Measurements from ENCODE around the gene EFEMP2.

The EFEMP2 gene

DNA sequence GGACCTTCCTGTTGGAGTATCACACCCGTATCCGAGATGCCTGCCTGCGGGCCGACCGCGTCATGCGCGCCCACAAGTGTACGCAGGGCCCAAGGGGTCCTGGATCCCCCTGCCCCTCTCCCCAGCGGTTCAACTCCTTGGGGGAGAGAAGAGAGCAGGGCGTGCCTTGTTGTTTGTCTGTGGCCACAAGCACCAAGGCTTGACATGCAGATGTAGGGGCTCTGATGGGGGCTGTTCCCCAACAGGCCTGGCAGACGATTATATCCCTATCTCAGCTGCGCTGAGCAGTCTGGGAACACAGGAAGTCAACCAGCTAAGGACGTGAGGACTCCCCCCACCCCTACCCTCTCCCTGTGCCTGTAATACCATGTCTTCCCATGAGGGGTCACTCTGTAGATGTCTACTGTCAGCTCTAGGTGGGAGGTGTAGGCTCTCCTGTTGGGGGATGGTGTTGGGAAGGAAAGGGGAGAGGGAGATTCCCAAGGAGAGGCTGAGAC is 21.5 kb downstream of the EFEMP2 start:
- Histone ChIP-seq H2AFZ (ENCODE audit: low read length) (no peak overlapping the region), H3K4me1 (ENCODE audit: control insufficient read depth in 2 of 2, insufficient read depth in 1 of 2, low read depth in 1 of 2, low read length in 2 of 2) (peaks cover 0 to 4% of the 10 kb centered on the region in 2 donors), H4K8ac (ENCODE audit: low read depth, low read length) (no peak overlapping the region), H2BK12ac (ENCODE audit: low read length) (peak overlapping the region; percentile 30), H4K91ac (ENCODE audit: low read depth, low read length, poor library complexity) (no peak overlapping the region), H3K27ac (replicated peaks; ENCODE audit: low read length) (no peak overlapping the region), H2BK120ac (ENCODE audit: low read depth, low read length) (no peak overlapping the region), H2AK5ac (ENCODE audit: low read depth, low read length) (no peak overlapping the region), H3K4me2 (ENCODE audit: insufficient read depth, low read length, poor library complexity, severe bottlenecking) (no peak overlapping the region), H3K23ac (ENCODE audit: low read depth, low read length, poor library complexity) (no peak overlapping the region), H3K4ac (ENCODE audit: low read length) (no peak overlapping the region), H3K9me3 (replicated peaks in 1 of 2; ENCODE audit: control insufficient read depth in 2 of 2, insufficient read depth in 1 of 2, low read depth in 1 of 2, low read length in 2 of 2) (peaks cover 6 to 14% of the 10 kb centered on the region in 2 donors), H3K36me3 (replicated peaks in 1 of 2; ENCODE audit: control insufficient read depth in 2 of 2, insufficient read depth in 2 of 2, low read length in 2 of 2) (peaks cover 47 to 48% of the 10 kb centered on the region in 2 donors), H3K9ac (ENCODE audit: low read depth, low read length, poor library complexity) (no peak overlapping the region), H3K4me3 (ENCODE audit: low read length in 2 of 2) (no peak overlapping the region), H2BK15ac (ENCODE audit: low read length) (no peak overlapping the region), H3K79me1 (ENCODE audit: low read depth, low read length) (peaks cover 12% of the 10 kb centered on the region), H3K14ac (ENCODE audit: low read length) (no peak overlapping the region), H3K27me3 (ENCODE audit: control insufficient read depth in 3 of 3, insufficient read depth in 3 of 3, low read depth in 1 of 3, low read length in 3 of 3) (no peaks in the 10 kb centered on the region), H2BK5ac (ENCODE audit: low read length) (peak overlapping the region; percentile 78), H3K18ac (ENCODE audit: low read length) (peak overlapping the region; percentile 54)
- no peak for DNase-seq (ENCODE audit: low spot score)
- no CpG with 5 or more reads among the region's 14 CpGs for whole genome bisulfite sequencing, 2 donors (ENCODE audit: extremely low coverage in 2 of 2, insufficient read length in 2 of 2, insufficient replicate concordance in 1 of 2)

DNA sequence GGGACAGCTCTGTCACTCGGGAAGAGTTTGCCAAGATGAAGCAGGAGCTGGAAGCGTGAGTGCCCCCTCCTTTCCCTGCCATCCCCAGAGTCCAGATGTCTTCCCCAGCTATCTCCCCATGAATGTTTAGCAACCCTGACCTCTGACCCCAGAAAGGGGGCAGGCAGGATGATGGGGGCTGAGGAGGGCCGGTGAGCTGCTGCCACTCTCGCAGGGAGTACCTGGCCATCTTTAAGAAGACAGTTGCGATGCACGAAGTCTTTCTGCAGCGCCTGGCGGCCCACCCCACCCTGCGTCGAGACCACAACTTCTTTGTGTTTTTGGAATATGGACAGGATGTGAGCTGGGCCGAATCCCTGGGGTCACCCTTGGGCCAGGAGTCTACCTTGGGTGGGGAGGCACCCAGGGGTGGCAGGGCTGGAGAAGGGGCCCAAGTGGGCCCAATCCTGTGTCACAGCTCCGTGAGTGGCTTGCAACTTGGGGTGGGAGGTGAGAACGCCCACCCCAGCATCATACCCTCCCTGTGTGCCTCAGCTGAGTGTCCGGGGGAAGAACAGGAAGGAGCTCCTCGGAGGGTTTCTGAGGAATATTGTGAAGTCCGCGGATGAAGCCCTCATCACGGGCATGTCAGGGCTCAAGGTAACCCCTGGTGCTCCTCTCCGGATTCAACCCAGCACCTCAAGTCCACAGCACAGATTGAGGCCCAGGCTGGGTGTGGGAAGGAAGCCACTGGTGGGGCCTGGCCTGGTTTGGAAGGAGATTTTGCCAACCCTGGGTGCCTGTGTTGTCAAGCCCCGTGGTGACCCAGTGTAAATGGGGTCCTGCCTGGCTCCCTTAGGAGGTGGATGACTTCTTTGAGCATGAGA is 22.1 kb downstream of the EFEMP2 start:
- Histone ChIP-seq H2BK15ac (ENCODE audit: low read length) (no peak overlapping the region), H4K8ac (ENCODE audit: low read depth, low read length) (no peak overlapping the region), H2BK12ac (ENCODE audit: low read length) (peak overlapping the region; percentile 30), H2BK5ac (ENCODE audit: low read length) (peak overlapping the region; percentile 78), H3K4me3 (ENCODE audit: low read length in 2 of 2) (no peak overlapping the region), H3K27me3 (ENCODE audit: control insufficient read depth in 3 of 3, insufficient read depth in 3 of 3, low read depth in 1 of 3, low read length in 3 of 3) (no peaks in the 10 kb centered on the region), H3K23ac (ENCODE audit: low read depth, low read length, poor library complexity) (peak overlapping the region; percentile 81), H3K79me1 (ENCODE audit: low read depth, low read length) (peaks cover 7% of the 10 kb centered on the region), H2AK5ac (ENCODE audit: low read depth, low read length) (no peak overlapping the region), H2BK120ac (ENCODE audit: low read depth, low read length) (no peak overlapping the region), H3K4me2 (ENCODE audit: insufficient read depth, low read length, poor library complexity, severe bottlenecking) (no peak overlapping the region), H3K4ac (ENCODE audit: low read length) (no peak overlapping the region), H3K9me3 (replicated peaks in 1 of 2; ENCODE audit: control insufficient read depth in 2 of 2, insufficient read depth in 1 of 2, low read depth in 1 of 2, low read length in 2 of 2) (peaks cover 6 to 14% of the 10 kb centered on the region in 2 donors), H3K27ac (replicated peaks; ENCODE audit: low read length) (no peak overlapping the region), H3K18ac (ENCODE audit: low read length) (no peak overlapping the region), H3K4me1 (ENCODE audit: control insufficient read depth in 2 of 2, insufficient read depth in 1 of 2, low read depth in 1 of 2, low read length in 2 of 2) (peaks cover 0 to 4% of the 10 kb centered on the region in 2 donors), H2AFZ (ENCODE audit: low read length) (no peak overlapping the region), H4K91ac (ENCODE audit: low read depth, low read length, poor library complexity) (no peak overlapping the region), H3K36me3 (replicated peaks in 1 of 2; ENCODE audit: control insufficient read depth in 2 of 2, insufficient read depth in 2 of 2, low read length in 2 of 2) (peaks cover 41% of the 10 kb centered on the region in 2 donors), H3K14ac (ENCODE audit: low read length) (no peak overlapping the region), H3K9ac (ENCODE audit: low read depth, low read length, poor library complexity) (peak overlapping the region; percentile 44)
- no CpG with 5 or more reads among the region's 20 CpGs for WGBS, 2 donors (ENCODE audit: extremely low coverage in 2 of 2, insufficient read length in 2 of 2, insufficient replicate concordance in 1 of 2)
- no peak for DNase-seq (ENCODE audit: low spot score)

DNA sequence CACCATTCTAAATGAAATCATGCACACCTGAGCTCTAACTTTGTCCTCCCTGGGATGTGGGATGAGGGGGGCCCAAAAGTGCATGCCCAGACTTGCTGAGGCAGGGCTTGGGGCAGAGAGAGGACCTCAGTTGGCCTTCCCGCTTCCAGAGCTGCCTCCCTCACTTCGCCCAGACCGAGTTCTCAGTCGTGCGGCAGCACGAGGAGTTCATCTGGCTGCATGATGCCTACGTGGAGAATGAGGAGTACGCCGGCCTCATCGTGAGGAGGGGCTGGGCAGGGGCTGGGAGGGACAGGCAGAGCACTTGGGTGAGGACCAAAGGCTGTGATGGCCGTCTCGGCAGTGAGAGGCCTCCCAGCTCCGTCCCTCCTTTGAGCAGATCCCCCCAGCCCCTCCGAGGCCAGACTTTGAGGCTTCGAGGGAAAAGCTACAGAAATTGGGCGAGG is 22.8 kb downstream of the EFEMP2 start:
- no peak overlapping the region for H2AK5ac ChIP-seq (ENCODE audit: low read depth, low read length)
- H2BK15ac ChIP-seq (ENCODE audit: low read length), result no peak overlapping the region
- no peaks in the 10 kb centered on the region for H3K27me3 ChIP-seq (ENCODE audit: control insufficient read depth in 3 of 3, insufficient read depth in 3 of 3, low read depth in 1 of 3, low read length in 3 of 3)
- peak overlapping the region; percentile 32 for H3K9ac ChIP-seq (ENCODE audit: low read depth, low read length, poor library complexity)
- peak overlapping the region in 1 of 2 donors; percentile 36 for H3K4me3 ChIP-seq (ENCODE audit: low read length in 2 of 2)
- H2BK5ac ChIP-seq (ENCODE audit: low read length), result no peak overlapping the region
- H4K91ac ChIP-seq (ENCODE audit: low read depth, low read length, poor library complexity), result no peak overlapping the region
- WGBS, 2 donors (ENCODE audit: extremely low coverage in 2 of 2, insufficient read length in 2 of 2, insufficient replicate concordance in 1 of 2), result no CpG with 5 or more reads among the region's 16 CpGs
- H3K27ac ChIP-seq (replicated peaks; ENCODE audit: low read length), result no peak overlapping the region
- no peak for DNase-seq (ENCODE audit: low spot score)
- H3K4ac ChIP-seq (ENCODE audit: low read length), result no peak overlapping the region
- peaks cover 6 to 14% of the 10 kb centered on the region in 2 donors for H3K9me3 ChIP-seq (replicated peaks in 1 of 2; ENCODE audit: control insufficient read depth in 2 of 2, insufficient read depth in 1 of 2, low read depth in 1 of 2, low read length in 2 of 2)
- H3K79me1 ChIP-seq (ENCODE audit: low read depth, low read length), result peaks cover 4% of the 10 kb centered on the region
- no peak overlapping the region for H3K14ac ChIP-seq (ENCODE audit: low read length)
- H2AFZ ChIP-seq (ENCODE audit: low read length), result no peak overlapping the region
- H4K8ac ChIP-seq (ENCODE audit: low read depth, low read length), result no peak overlapping the region
- peaks cover 0 to 4% of the 10 kb centered on the region in 2 donors for H3K4me1 ChIP-seq (ENCODE audit: control insufficient read depth in 2 of 2, insufficient read depth in 1 of 2, low read depth in 1 of 2, low read length in 2 of 2)
- H3K4me2 ChIP-seq (ENCODE audit: insufficient read depth, low read length, poor library complexity, severe bottlenecking), result no peak overlapping the region
- no peak overlapping the region for H2BK120ac ChIP-seq (ENCODE audit: low read depth, low read length)
- no peak overlapping the region for H3K18ac ChIP-seq (ENCODE audit: low read length)
- no peak overlapping the region for H2BK12ac ChIP-seq (ENCODE audit: low read length)
- peak overlapping the region; percentile 81 for H3K23ac ChIP-seq (ENCODE audit: low read depth, low read length, poor library complexity)
- peaks cover 34 to 35% of the 10 kb centered on the region in 2 donors for H3K36me3 ChIP-seq (replicated peaks in 1 of 2; ENCODE audit: control insufficient read depth in 2 of 2, insufficient read depth in 2 of 2, low read length in 2 of 2)

DNA sequence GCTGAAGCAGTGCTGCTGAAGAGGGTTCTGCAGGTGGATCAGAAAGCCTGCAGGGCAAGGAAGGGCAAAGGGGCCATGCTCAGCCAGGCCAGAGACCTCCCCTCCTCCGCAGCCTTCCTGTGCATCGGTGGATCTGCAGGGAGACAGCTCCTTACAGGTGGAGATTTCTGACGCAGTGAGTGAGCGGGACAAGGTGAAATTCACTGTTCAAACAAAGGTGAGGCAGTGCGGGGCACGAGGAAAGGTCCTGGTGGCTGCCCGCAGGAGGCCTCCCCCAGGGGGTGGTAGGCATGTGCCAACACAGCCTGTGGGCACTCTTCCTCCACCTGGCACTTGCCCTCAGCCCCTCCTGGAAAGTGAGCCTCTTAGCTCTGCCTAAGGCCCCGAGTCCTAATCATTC is 23.2 kb downstream of the EFEMP2 start:
- Histone ChIP-seq H3K23ac (ENCODE audit: low read depth, low read length, poor library complexity) (no peak overlapping the region), H3K9me3 (replicated peaks in 1 of 2; ENCODE audit: control insufficient read depth in 2 of 2, insufficient read depth in 1 of 2, low read depth in 1 of 2, low read length in 2 of 2) (peaks cover 6 to 14% of the 10 kb centered on the region in 2 donors), H2BK12ac (ENCODE audit: low read length) (no peak overlapping the region), H3K14ac (ENCODE audit: low read length) (no peak overlapping the region), H3K4ac (ENCODE audit: low read length) (no peak overlapping the region), H3K27me3 (ENCODE audit: control insufficient read depth in 3 of 3, insufficient read depth in 3 of 3, low read depth in 1 of 3, low read length in 3 of 3) (no peaks in the 10 kb centered on the region), H3K27ac (replicated peaks; ENCODE audit: low read length) (no peak overlapping the region), H4K8ac (ENCODE audit: low read depth, low read length) (no peak overlapping the region), H2BK15ac (ENCODE audit: low read length) (no peak overlapping the region), H3K4me2 (ENCODE audit: insufficient read depth, low read length, poor library complexity, severe bottlenecking) (no peak overlapping the region), H2BK120ac (ENCODE audit: low read depth, low read length) (no peak overlapping the region), H3K4me3 (ENCODE audit: low read length in 2 of 2) (no peak overlapping the region), H2AFZ (ENCODE audit: low read length) (no peak overlapping the region), H4K91ac (ENCODE audit: low read depth, low read length, poor library complexity) (no peak overlapping the region), H3K4me1 (ENCODE audit: control insufficient read depth in 2 of 2, insufficient read depth in 1 of 2, low read depth in 1 of 2, low read length in 2 of 2) (peaks cover 0 to 4% of the 10 kb centered on the region in 2 donors), H2BK5ac (ENCODE audit: low read length) (no peak overlapping the region), H3K9ac (ENCODE audit: low read depth, low read length, poor library complexity) (no peak overlapping the region), H3K36me3 (replicated peaks in 1 of 2; ENCODE audit: control insufficient read depth in 2 of 2, insufficient read depth in 2 of 2, low read length in 2 of 2) (peaks cover 30 to 31% of the 10 kb centered on the region in 2 donors), H2AK5ac (ENCODE audit: low read depth, low read length) (no peak overlapping the region), H3K18ac (ENCODE audit: low read length) (no peak overlapping the region), H3K79me1 (ENCODE audit: low read depth, low read length) (peaks cover 3% of the 10 kb centered on the region)
- WGBS, 2 donors (ENCODE audit: extremely low coverage in 2 of 2, insufficient read length in 2 of 2, insufficient replicate concordance in 1 of 2), result no CpG with 5 or more reads among the region's 8 CpGs
- no peak for DNase-seq (ENCODE audit: low spot score)

All from neuronal stem cell (in vitro differentiated cells).